Daoy (cell line): ENCODE data around the gene BMAL1. TPM values are rescaled to one million over a fixed set of nuclear protein-coding genes. Genes with fewer than 3 reads are reported as not detected.

Experiments used
- DNase-seq: peaks from one replicate; pipeline ENCODE4 v3.0.0-alpha.2; 2015; ENCODE audit warnings: low read depth
- total RNA-seq: library from RNA; depleted of rRNA; stranded (reverse); fragments of >200 nt; shearing (Covaris generic); gene quantifications from 2 replicates; pipeline ENCODE4 v1.2.3, GENCODE V29; 2014

Gene BMAL1
- total RNA-seq, 1 experiment from 2014 or later = 29.8 TPM

GRCh38 chr11:13290221-13290980 lies 12.8 kb downstream of the BMAL1 start:
- DNase-seq = no peak

DNA sequence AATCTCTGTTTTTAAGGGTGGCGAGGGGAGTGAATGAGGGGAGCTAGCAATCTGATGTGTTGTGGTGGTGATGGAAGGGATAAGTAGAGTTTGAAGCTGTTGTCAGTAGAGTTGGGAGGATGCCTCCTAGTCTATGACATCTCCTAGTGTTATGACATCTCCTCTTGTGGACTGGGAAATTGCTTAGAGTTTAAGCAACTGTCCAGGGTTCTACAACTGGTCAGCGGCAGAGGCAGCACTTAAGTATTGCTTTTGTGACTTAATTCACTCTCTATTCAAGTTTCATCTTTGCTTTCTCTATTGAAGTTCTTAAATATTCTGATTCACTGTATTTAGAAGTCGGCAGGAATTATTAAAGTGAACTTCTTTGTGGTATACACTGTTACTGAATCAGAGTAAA lies 13.8 kb downstream of the BMAL1 start:
- no peak for DNase-seq

- DNase-seq = no peak
These were observed 14.2 kb downstream of the BMAL1 start for GRCh38 chr11:13291800-13292199.

DNA sequence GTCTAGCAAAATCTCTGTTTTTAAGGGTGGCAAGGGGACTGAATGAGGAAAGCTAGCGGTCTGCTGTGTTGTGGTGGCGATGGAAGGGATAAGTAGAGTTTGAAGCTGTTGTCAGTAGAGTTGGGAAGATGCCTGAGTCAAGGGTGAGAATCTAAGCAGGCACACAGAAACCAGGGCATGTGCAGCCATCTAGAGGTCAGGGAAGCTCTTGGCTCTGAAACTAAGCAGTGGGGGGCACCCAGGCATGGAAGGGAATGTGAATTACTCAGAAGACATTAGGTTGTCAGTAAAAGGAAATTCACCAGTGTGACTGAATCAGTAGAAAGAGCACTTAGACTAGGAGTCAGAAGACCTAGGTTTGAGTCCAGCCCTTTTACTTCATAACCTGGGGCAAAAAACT lies 15.4 kb downstream of the BMAL1 start:
- DNase-seq = no peak

DNA sequence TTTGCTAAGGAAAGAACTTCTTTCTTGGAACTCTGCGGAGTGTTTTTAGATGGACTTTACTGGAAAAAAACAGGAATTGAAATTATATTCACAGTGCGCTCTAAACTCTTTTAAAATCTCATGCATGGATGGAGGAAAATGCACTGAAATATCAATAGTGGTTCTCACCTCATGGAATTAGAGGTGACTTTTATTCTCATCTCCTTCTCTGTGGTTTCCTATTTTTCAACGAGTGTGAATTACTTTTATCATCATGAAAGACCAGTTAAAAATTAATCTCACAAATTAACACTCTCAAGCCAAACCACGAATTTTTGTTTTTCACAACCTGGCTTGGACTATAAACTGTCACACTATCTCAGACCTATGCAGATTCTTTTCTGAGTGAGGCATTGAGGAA lies 16.6 kb downstream of the BMAL1 start:
- no peak for DNase-seq

- DNase-seq = no peak
These were observed 17.4 kb downstream of the BMAL1 start for GRCh38 chr11:13294771-13295579.

- DNase-seq = no peak
These were observed 19.8 kb downstream of the BMAL1 start for GRCh38 chr11:13297308-13297916.

DNA sequence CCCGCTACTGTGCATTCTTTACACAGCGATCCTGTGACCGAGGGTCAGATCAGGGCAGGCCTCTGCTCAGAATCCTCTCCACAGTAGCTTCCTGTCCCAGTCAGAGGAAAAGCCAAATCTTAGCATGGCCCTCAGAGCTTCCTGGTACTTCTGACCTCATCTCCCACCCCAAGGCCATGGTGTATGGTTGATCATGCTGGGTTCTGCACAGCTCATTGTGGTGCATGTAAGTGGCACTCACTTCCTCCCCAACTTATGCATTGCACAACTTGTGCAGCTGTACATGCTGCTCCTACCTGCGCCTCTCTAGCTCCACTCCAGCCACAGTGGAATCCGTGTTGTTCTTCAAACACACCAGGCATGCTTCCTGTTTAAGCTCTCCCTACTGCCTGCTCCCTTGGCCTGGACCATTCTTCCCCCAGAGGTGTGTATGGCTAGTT lies 20.3 kb downstream of the BMAL1 start:
- DNase-seq = no peak

DNA sequence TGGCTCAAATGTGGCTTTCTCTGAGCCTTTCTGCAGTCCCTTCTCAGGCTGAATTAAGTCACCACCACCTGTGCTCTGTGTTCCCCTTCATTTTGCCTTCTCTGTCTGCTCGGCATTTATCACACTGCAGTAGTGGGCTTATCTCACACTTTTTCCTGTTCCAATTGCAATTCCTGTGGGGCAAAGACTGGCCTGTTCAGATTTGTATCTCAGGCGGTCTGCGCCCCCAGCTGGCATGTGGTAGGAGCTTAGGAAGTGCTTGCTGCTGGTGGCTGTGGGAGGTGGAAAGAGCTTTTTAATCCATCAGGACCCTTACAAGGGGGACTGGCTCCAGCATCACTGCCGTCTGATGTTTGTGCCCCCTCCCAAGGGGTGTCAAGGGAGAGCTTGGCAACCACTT lies 21.2 kb downstream of the BMAL1 start:
- no peak for DNase-seq

- no peak for DNase-seq
These were observed 23.9 kb downstream of the BMAL1 start for GRCh38 chr11:13301522-13301921.

DNA sequence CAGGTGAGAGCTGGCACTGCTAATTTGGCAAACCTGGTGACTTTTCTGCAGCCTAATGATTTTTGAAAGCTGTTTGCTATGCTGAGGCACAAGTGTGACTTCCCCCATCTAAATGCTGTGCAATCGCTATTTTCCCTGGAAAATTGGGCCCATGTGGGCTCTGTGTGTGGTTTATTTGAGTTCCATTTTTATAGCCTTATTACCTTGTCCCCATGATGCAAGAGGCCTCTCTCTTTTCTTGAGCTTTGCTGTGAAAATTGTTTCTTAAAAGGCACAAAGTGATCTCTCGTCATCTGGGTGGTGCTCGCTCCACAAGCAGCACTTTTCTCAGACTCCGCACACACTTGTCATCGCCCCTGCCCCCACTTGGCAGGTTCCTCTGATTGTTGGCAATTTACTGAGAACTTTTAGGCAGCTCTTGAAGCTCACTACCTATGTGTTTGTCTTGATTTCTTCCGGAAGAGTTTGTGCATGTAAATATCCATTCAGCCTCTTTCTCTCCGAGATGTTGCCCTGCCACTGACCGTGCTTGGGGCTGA lies 24.9 kb downstream of the BMAL1 start:
- no peak for DNase-seq

GRCh38 chr11:13303668-13304649 lies 26.4 kb downstream of the BMAL1 start:
- DNase-seq = no peak

GRCh38 chr11:13304655-13305335 lies 27.2 kb downstream of the BMAL1 start:
- DNase-seq = no peak

- DNase-seq = no peak
These were observed 31.1 kb downstream of the BMAL1 start for GRCh38 chr11:13308704-13309103.

- DNase-seq = no peak
These were observed 31.6 kb downstream of the BMAL1 start for GRCh38 chr11:13309156-13309555.

GRCh38 chr11:13310443-13310842 lies 32.9 kb downstream of the BMAL1 start:
- no peak for DNase-seq

DNA sequence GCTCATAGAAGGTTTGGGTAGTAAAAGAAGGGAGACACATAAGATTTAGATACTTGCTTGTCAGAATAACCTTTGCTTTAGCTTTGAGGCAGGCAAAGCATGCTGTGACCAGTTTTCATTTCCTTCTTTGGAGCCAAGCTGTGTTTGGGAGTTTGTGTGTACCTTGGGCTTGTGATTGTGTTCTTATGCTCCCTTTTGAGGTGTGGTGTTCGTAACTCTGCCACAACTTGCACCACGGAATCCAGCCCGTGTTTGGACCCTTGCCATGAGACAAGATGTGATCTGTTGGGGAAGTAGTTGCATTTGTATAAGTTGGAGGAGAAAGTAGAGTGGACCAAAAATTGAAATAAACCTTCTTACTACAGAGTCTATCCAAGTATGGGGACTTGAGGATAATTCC lies 34.0 kb downstream of the BMAL1 start:
- DNase-seq = no peak

GRCh38 chr11:13313005-13313819 lies 35.6 kb downstream of the BMAL1 start:
- DNase-seq = peak; percentile 21

DNA sequence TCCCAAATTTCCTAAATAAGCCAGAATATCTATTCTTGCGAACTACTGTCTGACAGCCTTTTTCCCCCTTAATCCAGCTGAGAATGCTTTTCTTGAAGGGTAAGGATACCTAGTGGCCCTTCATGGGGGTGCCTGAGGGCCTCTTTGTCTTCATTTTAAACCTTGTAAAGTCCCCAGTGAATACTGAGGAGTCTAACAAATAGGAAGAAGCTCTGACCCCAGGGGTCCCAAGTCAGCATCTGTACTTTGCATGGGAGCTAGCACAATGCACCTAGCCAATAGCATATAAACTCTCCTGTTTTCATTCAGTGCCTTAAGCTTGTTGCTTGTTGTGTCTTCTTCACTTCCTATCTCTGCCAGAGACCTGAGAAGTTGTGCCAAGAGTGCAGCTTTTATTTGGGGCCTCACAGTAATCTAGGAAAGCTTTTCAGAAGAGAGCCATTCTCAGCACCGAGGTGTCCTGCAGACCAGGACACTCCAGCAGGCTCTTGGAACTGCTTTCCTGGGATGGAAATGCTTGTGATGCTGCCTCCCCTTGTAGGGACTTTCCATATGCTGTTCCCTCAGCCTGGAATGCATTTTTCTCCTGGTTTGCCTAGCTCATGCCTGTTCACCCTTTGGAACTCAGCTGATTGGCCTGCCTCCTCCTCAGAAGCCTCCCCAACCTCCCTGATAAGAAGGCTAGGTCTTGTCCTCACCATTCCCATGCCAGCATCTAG lies 37.2 kb downstream of the BMAL1 start:
- DNase-seq = no peak
